ENCODE results near the gene NCBP2L.

NCBP2L gene

DNA sequence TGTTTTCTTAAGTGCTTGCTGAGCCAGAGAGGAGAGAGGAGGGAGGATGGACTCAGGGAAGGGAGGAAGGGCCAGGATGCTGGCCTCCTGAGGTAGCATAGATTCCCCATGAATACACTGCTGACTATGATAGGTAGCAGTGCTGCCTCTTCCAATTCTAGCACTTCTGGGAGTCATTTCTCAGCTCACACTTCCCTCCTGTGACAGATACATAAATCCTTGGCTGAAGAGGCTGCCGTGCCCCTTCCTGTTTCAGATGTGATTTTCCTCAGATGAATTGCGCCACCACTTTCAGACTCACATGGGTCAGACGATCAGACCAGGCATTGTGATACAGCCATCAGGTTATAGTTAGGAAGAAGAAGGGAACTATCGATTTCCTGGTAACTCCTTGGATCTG lies 24.3 kb upstream of the NCBP2L start:
- TF ChIP-seq, protein P1, sequence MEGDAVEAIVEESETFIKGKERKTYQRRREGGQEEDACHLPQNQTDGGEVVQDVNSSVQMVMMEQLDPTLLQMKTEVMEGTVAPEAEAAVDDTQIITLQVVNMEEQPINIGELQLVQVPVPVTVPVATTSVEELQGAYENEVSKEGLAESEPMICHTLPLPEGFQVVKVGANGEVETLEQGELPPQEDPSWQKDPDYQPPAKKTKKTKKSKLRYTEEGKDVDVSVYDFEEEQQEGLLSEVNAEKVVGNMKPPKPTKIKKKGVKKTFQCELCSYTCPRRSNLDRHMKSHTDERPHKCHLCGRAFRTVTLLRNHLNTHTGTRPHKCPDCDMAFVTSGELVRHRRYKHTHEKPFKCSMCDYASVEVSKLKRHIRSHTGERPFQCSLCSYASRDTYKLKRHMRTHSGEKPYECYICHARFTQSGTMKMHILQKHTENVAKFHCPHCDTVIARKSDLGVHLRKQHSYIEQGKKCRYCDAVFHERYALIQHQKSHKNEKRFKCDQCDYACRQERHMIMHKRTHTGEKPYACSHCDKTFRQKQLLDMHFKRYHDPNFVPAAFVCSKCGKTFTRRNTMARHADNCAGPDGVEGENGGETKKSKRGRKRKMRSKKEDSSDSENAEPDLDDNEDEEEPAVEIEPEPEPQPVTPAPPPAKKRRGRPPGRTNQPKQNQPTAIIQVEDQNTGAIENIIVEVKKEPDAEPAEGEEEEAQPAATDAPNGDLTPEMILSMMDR (IDR thresholded peaks at IDR 0.05; ENCODE audit: low read depth, low read length, missing control alignments), result no peak
- H3K27ac ChIP-seq, result no peak overlapping the region
- no peak for DNase-seq

DNA sequence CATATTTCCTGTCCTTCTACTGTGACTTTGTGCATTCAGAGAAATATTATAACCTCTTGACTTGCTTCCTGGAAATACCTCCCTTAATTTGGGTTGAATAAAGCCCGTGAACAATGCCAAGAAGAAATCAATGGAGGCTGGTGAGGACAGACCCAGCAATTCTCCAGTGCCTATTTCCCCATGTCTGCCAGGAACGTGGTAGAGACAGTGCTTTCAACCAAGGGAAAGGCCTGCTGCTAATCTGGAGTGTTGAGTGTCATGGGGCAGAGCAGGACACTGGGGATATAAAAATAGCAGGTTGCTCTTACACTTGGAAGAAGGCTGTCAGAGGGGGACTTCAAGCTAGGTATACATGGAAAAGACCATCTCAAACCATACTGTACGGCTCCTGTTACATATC lies 21.8 kb upstream of the NCBP2L start:
- in situ Hi-C loops (cut with HindIII; ENCODE audit: low pct_ligation_motif_present, low sequenced_read_pairs), result no loop called here
- Histone ChIP-seq H3K27me3 (replicated peaks) (no peaks in the 10 kb centered on the region), H3K4me3 (ENCODE audit: low read depth, low read length) (no peak overlapping the region), H3K36me3 (replicated peaks) (no peaks in the 10 kb centered on the region), H3K27ac (no peak overlapping the region)
- no peak for DNase-seq
- TF ChIP-seq, protein P1 (IDR thresholded peaks at IDR 0.05; ENCODE audit: low read depth, low read length, missing control alignments), result no peak

More for the DNA sequence above, 24.3 kb upstream of the NCBP2L start:
- Histone ChIP-seq H3K4me3 (ENCODE audit: low read depth, low read length) (no peak overlapping the region), H3K27me3 (replicated peaks) (no peaks in the 10 kb centered on the region), H3K36me3 (replicated peaks) (no peaks in the 10 kb centered on the region)
- in situ Hi-C loops (cut with HindIII; ENCODE audit: low pct_ligation_motif_present, low sequenced_read_pairs), result no loop called here

DNA sequence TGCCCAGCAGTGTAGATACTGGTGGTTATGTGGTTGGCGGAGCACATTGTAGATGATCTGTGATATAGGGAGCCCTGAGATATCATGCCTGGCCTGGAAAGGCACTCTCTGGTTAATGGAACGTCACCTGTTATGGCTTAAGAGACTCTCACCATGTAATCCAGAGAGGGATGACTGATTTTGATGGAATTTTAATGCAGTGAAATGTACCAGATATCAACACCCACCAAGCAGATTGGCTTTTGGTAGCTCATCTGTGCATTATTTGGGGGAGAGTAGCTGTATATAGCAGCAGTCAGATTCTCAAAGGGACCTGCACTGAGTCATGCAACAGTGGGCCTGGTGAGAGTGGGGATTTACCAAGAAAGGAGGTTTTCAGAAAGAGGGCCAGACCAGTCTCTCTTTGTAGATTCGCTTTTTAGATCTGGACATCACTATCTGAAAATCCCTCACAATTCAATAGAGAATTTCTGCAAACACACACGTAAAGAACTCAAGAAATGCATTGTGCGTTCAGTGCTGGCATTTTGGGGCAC lies 19.2 kb upstream of the NCBP2L start:
- in situ Hi-C loops (cut with HindIII; ENCODE audit: low pct_ligation_motif_present, low sequenced_read_pairs), result no loop called here
- Histone ChIP-seq H3K27ac (no peak overlapping the region), H3K27me3 (replicated peaks) (no peaks in the 10 kb centered on the region), H3K4me3 (ENCODE audit: low read depth, low read length) (no peak overlapping the region), H3K36me3 (replicated peaks) (no peaks in the 10 kb centered on the region)
- TF ChIP-seq, protein P1 (IDR thresholded peaks at IDR 0.05; ENCODE audit: low read depth, low read length, missing control alignments), result no peak
- DNase-seq, result no peak

- TF ChIP-seq, protein P1 (IDR thresholded peaks at IDR 0.05; ENCODE audit: low read depth, low read length, missing control alignments), result no peak
- DNase-seq, result no peak
- Histone ChIP-seq H3K27ac (no peak overlapping the region), H3K27me3 (replicated peaks) (no peaks in the 10 kb centered on the region), H3K36me3 (replicated peaks) (no peaks in the 10 kb centered on the region), H3K4me3 (ENCODE audit: low read depth, low read length) (no peak overlapping the region)
- in situ Hi-C loops (cut with HindIII; ENCODE audit: low pct_ligation_motif_present, low sequenced_read_pairs), result no loop called here
Measured at GRCh38 chrX:107760304-107761077, 17.0 kb upstream of the NCBP2L start.

DNA sequence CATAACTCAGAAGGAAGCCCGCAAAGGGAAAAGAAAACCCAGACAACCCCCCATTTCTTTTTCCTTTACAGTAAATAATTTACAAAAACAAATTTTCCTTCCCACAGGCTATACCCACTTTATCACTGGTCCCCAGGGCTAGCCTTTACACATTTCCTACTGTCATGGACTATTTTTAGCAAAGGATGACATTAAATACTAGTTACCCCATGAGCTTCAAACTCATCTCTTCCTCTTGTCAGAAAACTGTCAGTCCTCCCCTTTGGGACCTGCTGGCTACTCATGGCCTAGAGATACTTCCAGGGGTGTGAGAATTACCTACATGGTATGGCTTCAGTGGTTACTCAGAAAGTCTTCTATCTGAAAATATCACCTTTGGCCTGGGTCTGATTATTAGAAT lies 13.9 kb upstream of the NCBP2L start:
- DNase-seq, result no peak
- Histone ChIP-seq H3K27ac (no peak overlapping the region), H3K27me3 (replicated peaks) (no peaks in the 10 kb centered on the region), H3K4me3 (ENCODE audit: low read depth, low read length) (no peak overlapping the region), H3K36me3 (replicated peaks) (no peaks in the 10 kb centered on the region)
- TF ChIP-seq, protein P1 (IDR thresholded peaks at IDR 0.05; ENCODE audit: low read depth, low read length, missing control alignments), result no peak
- in situ Hi-C loops (cut with HindIII; ENCODE audit: low pct_ligation_motif_present, low sequenced_read_pairs), result no loop called here

Measured in brain microvascular endothelial cell (primary cell).